Neural progenitor cell (in vitro differentiated cells): ENCODE data around the gene CARD11.

ENCODE experiments used
- EZH2 ChIP-seq: fragments of 200-600 bp; sonication (generic); IDR thresholded peaks from 2 replicates; pipeline ENCODE4 v1.6.1; 2017; ENCODE audit warnings: antibody characterized with exemption, mild to moderate bottlenecking, moderate library complexity
- EZH2phosphoT487 ChIP-seq: fragments of 200-600 bp; sonication (generic); IDR thresholded peaks from 2 replicates; pipeline ENCODE4 v1.6.1; 2017; ENCODE audit warnings: antibody characterized with exemption
- TF ChIP-seq, protein P1 (sequence below): fragments of 200-600 bp; sonication (generic); IDR thresholded peaks from 2 replicates; pipeline ENCODE4 v1.5.1; 2017; ENCODE audit warnings: antibody characterized with exemption, mild to moderate bottlenecking

DNA sequence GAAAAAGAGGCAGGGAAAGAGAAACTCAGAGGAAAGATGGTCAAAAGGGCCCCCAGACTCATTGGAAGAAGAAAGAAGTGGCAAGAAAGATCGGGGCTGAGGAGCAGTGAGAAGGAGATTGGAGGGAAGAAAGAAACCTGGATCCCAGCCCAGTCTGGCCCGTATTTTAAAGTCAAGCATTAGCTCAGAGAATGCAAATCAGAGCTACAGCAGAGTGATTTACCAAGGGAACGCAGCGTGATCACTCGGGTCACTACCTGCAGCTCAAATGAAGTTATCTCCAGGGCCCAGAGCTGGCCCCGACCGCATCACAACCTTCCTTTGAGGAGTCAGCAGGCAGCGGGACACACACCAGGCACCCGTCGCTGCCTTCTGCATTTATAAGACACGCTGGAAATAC, 72.8 kb downstream of the CARD11 start:
- TF ChIP-seq, protein P1, sequence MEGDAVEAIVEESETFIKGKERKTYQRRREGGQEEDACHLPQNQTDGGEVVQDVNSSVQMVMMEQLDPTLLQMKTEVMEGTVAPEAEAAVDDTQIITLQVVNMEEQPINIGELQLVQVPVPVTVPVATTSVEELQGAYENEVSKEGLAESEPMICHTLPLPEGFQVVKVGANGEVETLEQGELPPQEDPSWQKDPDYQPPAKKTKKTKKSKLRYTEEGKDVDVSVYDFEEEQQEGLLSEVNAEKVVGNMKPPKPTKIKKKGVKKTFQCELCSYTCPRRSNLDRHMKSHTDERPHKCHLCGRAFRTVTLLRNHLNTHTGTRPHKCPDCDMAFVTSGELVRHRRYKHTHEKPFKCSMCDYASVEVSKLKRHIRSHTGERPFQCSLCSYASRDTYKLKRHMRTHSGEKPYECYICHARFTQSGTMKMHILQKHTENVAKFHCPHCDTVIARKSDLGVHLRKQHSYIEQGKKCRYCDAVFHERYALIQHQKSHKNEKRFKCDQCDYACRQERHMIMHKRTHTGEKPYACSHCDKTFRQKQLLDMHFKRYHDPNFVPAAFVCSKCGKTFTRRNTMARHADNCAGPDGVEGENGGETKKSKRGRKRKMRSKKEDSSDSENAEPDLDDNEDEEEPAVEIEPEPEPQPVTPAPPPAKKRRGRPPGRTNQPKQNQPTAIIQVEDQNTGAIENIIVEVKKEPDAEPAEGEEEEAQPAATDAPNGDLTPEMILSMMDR, result no peak
- no peak for TF ChIP-seq EZH2
- TF ChIP-seq EZH2phosphoT487, result no peak
